ENCODE measurements around the gene GDF7. TPM values are rescaled to one million over a fixed set of nuclear protein-coding genes. Genes with fewer than 3 reads are reported as not detected.

Gene GDF7
- total RNA-seq, 1 donor from 2014 or later: not detected

DNA sequence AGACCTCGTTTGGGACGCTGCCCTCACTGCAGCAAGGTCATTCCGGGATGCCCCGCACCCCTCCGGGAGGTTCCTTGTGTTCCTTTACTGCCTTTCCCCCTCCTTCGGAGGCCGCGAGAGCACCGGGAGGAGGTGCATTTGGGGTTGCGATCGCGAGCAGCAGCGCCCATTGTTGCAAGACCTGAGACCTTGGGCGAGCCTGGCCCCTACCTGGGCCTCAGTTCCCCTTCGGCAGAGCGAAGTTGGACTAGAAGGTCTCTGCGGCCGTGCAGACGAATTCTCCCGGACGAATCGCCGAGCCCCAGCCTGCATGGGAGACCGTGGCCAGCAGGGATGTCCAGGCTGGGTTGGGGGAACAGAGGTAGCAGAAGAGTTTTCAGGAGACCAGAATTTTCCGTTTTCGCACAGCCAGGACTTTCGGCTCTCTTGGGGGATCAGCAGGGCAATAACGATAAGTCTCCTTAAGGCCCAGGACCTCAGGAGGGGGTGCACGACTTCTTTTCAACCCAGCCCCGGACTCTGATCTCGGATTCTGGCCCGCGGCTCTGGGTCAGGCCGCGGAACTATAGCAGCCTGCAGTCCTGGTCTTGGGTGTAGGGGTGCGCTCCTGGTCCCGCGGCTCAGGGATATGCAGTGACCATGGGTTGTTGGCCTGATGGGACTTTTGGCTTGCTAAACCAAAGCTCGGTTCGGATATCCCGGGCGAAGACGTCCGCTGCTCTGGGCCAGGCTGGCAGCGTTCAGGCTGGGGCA is 2.8 kb downstream of the GDF7 start:
- no peak overlapping the region for H3K4me3 ChIP-seq (ENCODE audit: low read depth, low read length)
- DNase-seq (ENCODE audit: low read depth): no peak
- TF ChIP-seq, protein P1, sequence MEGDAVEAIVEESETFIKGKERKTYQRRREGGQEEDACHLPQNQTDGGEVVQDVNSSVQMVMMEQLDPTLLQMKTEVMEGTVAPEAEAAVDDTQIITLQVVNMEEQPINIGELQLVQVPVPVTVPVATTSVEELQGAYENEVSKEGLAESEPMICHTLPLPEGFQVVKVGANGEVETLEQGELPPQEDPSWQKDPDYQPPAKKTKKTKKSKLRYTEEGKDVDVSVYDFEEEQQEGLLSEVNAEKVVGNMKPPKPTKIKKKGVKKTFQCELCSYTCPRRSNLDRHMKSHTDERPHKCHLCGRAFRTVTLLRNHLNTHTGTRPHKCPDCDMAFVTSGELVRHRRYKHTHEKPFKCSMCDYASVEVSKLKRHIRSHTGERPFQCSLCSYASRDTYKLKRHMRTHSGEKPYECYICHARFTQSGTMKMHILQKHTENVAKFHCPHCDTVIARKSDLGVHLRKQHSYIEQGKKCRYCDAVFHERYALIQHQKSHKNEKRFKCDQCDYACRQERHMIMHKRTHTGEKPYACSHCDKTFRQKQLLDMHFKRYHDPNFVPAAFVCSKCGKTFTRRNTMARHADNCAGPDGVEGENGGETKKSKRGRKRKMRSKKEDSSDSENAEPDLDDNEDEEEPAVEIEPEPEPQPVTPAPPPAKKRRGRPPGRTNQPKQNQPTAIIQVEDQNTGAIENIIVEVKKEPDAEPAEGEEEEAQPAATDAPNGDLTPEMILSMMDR (conservative IDR thresholded peaks at IDR 0.05; ENCODE audit: low read depth, low read length): no peak

DNA sequence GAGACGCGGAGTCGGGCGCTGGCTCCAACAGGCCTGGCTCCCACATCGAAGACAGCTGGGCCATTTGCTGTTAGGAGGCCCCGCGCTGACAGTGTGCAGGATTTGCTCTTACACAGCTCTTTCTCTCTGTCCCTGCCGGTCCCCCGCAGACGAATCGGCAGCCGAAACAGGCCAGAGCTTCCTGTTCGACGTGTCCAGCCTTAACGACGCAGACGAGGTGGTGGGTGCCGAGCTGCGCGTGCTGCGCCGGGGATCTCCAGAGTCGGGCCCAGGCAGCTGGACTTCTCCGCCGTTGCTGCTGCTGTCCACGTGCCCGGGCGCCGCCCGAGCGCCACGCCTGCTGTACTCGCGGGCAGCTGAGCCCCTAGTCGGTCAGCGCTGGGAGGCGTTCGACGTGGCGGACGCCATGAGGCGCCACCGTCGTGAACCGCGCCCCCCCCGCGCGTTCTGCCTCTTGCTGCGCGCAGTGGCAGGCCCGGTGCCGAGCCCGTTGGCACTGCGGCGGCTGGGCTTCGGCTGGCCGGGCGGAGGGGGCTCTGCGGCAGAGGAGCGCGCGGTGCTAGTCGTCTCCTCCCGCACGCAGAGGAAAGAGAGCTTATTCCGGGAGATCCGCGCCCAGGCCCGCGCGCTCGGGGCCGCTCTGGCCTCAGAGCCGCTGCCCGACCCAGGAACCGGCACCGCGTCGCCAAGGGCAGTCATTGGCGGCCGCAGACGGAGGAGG is 3.5 kb downstream of the GDF7 start:
- no peak for DNase-seq (ENCODE audit: low read depth)
- H3K4me3 ChIP-seq (ENCODE audit: low read depth, low read length): no peak overlapping the region
- TF ChIP-seq, protein P1 (conservative IDR thresholded peaks at IDR 0.05; ENCODE audit: low read depth, low read length): no peak

DNA sequence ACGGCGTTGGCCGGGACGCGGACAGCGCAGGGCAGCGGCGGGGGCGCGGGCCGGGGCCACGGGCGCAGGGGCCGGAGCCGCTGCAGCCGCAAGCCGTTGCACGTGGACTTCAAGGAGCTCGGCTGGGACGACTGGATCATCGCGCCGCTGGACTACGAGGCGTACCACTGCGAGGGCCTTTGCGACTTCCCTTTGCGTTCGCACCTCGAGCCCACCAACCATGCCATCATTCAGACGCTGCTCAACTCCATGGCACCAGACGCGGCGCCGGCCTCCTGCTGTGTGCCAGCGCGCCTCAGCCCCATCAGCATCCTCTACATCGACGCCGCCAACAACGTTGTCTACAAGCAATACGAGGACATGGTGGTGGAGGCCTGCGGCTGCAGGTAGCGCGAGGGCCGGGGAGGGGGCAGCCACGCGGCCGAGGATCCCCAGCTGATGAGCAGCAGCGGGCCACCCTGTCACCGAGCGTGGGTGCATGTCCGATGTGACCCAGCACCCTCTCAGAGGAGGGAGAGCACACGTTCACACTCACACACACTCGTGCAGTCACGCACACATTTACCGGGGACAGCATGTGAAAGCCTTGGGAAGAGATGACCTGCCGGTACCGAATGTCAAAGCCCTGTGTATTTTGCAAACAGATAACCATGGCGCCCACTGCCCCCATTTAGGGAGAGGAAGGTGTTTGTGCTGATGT is 4.2 kb downstream of the GDF7 start:
- no peak for DNase-seq (ENCODE audit: low read depth)
- TF ChIP-seq, protein P1 (conservative IDR thresholded peaks at IDR 0.05; ENCODE audit: low read depth, low read length): no peak
- no peak overlapping the region for H3K4me3 ChIP-seq (ENCODE audit: low read depth, low read length)

GRCh38 chr2:20671736-20672080 is 4.8 kb downstream of the GDF7 start:
- DNase-seq (ENCODE audit: low read depth): no peak
- TF ChIP-seq, protein P1 (conservative IDR thresholded peaks at IDR 0.05; ENCODE audit: low read depth, low read length): no peak
- no peak overlapping the region for H3K4me3 ChIP-seq (ENCODE audit: low read depth, low read length)

DNA sequence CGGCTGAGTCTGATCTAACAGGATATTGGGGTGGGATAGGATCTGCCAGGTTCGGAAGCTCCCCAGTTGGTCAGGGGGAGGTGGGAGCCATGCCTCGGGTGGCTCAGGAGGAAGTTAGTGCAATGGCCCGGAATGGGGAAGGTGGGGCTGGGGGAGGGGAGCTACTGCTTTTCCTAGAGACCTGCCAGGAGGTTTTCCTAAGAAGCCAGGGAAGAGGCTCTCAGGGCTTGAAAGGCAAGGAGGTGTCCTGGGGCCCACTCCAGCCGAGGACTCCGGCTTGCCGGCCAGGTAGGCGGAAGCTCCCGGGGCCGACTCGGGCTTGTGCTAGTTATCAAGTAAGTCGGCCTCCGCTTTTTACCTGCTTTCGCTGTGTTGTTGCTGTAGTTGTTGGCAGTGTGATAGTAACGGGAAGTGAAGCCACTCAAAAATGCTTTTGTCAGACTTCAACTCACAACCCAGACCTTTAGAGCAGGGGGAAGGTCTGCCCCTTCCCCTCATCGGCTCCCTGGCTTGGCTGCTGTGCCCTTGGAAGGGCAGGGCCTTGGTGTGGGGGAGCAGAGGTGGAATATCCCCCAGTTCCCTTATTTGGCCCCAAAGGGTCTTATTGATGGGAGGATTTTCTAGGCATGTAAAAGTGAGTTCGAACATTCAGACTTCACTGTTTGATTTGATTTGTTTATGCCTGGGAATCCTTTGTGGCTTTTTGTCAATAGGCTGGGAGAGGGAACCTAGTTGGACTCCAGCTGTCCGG is 5.4 kb downstream of the GDF7 start:
- TF ChIP-seq, protein P1 (conservative IDR thresholded peaks at IDR 0.05; ENCODE audit: low read depth, low read length): no peak
- no peak overlapping the region for H3K4me3 ChIP-seq (ENCODE audit: low read depth, low read length)
- no peak for DNase-seq (ENCODE audit: low read depth)

DNA sequence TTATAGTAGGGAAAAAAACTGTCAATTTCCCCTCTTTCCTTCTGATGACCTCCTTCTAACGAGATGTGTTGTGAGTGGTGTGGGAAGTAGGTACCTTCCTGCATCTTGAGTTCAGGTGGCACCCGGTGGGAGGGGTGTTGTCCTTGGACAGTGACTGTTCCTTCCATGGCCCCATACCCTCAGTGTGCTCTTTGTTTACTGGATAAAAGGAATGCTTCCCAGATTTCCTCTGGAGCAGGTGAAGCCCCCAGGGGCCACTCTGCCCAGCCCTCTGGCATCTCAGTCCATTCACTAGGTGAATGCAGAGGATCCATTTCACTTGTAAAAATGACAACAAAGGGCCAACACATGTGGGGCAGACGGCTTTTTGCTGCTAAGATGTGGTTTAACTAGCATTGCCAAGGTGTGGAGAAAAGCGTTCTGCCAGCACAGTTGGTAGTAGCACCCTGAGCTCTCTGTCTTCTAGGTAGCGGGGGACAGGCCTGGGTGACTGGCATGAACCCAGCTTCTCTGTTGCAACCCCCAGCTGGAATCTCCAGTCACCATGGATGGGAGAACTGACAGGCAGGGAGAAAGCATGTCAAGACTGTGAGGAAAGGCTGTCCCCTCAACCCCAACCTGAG is 6.9 kb downstream of the GDF7 start:
- TF ChIP-seq, protein P1 (conservative IDR thresholded peaks at IDR 0.05; ENCODE audit: low read depth, low read length): no peak
- DNase-seq (ENCODE audit: low read depth): no peak

More for the DNA sequence above, 6.9 kb downstream of the GDF7 start:
- H3K4me3 ChIP-seq (ENCODE audit: low read depth, low read length): no peak overlapping the region
